Neural progenitor cell (in vitro differentiated cells): ENCODE measurements around the gene D2HGDH. TPM values are rescaled to one million over a fixed set of nuclear protein-coding genes. Genes with fewer than 3 reads are reported as not detected.

Source experiments
- DNase-seq: peaks from one replicate; pipeline ENCODE4 v3.0.0-alpha.2; 2016; ENCODE audit warnings: low spot score
- H2AFZ ChIP-seq: fragments of 200-600 bp; sonication (generic); replicated peaks from 2 replicates; pipeline ENCODE4 v1.6.1; 2016; ENCODE audit warnings: antibody characterized with exemption
- H3F3A ChIP-seq: fragments of 200-600 bp; sonication (generic); 2 replicates; pipeline ENCODE4 v1.6.1; 2016; ENCODE audit warnings: antibody characterized with exemption, low read depth
- H3K27ac ChIP-seq: fragments of 200-600 bp; sonication (generic); 2 replicates; pipeline ENCODE4 v1.5.1; 2016; ENCODE audit warnings: mild to moderate bottlenecking
- H3K27me3 ChIP-seq: fragments of 200-600 bp; sonication (generic); 2 replicates; pipeline ENCODE4 v1.6.1; 2016; ENCODE audit warnings: mild to moderate bottlenecking, moderate library complexity
- H3K36me3 ChIP-seq: fragments of 200-600 bp; sonication (generic); 2 replicates; pipeline ENCODE4 v1.5.1; 2016
- H3K4me1 ChIP-seq: fragments of 200-600 bp; sonication (generic); 2 replicates; pipeline ENCODE4 v1.6.1; 2016; ENCODE audit warnings: mixed run types
- H3K4me2 ChIP-seq: fragments of 200-600 bp; sonication (generic); 2 replicates; pipeline ENCODE4 v1.6.1; 2016
- H3K4me3 ChIP-seq: fragments of 200-600 bp; sonication (generic); 2 replicates; pipeline ENCODE4 v1.5.1; 2016
- H3K79me2 ChIP-seq: fragments of 200-600 bp; sonication (generic); 2 replicates; pipeline ENCODE4 v1.6.1; 2016; ENCODE audit warnings: low read depth
- H3K9ac ChIP-seq: fragments of 200-600 bp; sonication (generic); 2 replicates; pipeline ENCODE4 v1.6.1; 2016
- H3K9me3 ChIP-seq: fragments of 200-600 bp; sonication (generic); 2 replicates; pipeline ENCODE4 v1.5.1; 2016; ENCODE audit warnings: low read depth
- H4K20me1 ChIP-seq: fragments of 200-600 bp; sonication (generic); 2 replicates; pipeline ENCODE4 v1.6.1; 2016; ENCODE audit warnings: low read depth
- H3K27ac Mint-ChIP-seq: 3 replicates; pipeline ENCODE4 v1.8.0; 2021; ENCODE audit warnings: mixed read lengths
- H3K27me3 Mint-ChIP-seq: 2 replicates; pipeline ENCODE4 v1.8.0; 2022; ENCODE audit warnings: low read depth, mild to moderate bottlenecking, inconsistent platforms, moderate library complexity, mixed read lengths; ENCODE audit not compliant: insufficient read depth
- H3K36me3 Mint-ChIP-seq: 3 replicates; pipeline ENCODE4 v1.8.0; 2021; ENCODE audit warnings: mixed read lengths
- H3K4me1 Mint-ChIP-seq: 3 replicates; pipeline ENCODE4 v1.8.0; 2021; ENCODE audit warnings: mixed read lengths
- H3K4me3 Mint-ChIP-seq: 3 replicates; pipeline ENCODE4 v1.8.0; 2021; ENCODE audit warnings: mild to moderate bottlenecking, moderate library complexity, mixed read lengths
- H3K9me3 Mint-ChIP-seq: 3 replicates; pipeline ENCODE4 v1.8.0; 2020; ENCODE audit warnings: mixed read lengths
- EZH2 ChIP-seq: fragments of 200-600 bp; sonication (generic); IDR thresholded peaks from 2 replicates; pipeline ENCODE4 v1.6.1; 2017; ENCODE audit warnings: antibody characterized with exemption, mild to moderate bottlenecking, moderate library complexity
- EZH2phosphoT487 ChIP-seq: fragments of 200-600 bp; sonication (generic); IDR thresholded peaks from 2 replicates; pipeline ENCODE4 v1.6.1; 2017; ENCODE audit warnings: antibody characterized with exemption
- total RNA-seq: library from RNA; depleted of rRNA; stranded (reverse); fragments of >200 nt; gene quantifications from 2 replicates; pipeline ENCODE4 v1.2.3, GENCODE V29; 2015; ENCODE audit warnings: low replicate concordance
- TF ChIP-seq, protein P1 (sequence below): fragments of 200-600 bp; sonication (generic); IDR thresholded peaks from 2 replicates; pipeline ENCODE4 v1.5.1; 2017; ENCODE audit warnings: antibody characterized with exemption, mild to moderate bottlenecking

The D2HGDH gene
- total RNA-seq, 1 donor from 2014 or later, result 3.5 TPM

DNA sequence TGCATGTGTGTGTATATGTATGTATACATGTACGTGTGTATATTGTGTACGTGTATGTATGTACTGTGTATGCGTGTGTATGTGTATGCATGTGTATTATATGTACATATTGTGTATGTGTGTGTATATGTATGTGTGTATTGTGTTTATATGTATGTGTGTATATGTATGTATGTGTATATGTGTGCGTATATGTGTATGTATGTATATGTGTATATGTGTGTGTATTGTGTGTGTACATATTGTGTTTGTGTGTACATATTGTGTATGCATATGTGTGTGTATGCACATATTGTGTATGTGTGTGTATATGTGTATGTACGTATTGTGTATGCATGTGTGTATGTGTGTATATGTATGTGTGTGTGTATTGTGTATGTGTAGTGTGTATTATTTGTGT is 59.0 kb downstream of the D2HGDH start:
- H3K4me1 Mint-ChIP-seq, result no peaks in the 10 kb centered on the region
- peaks cover 2% of the 10 kb centered on the region for H3K36me3 Mint-ChIP-seq
- TF ChIP-seq EZH2, result no peak
- no peak for TF ChIP-seq EZH2phosphoT487
- TF ChIP-seq, protein P1, sequence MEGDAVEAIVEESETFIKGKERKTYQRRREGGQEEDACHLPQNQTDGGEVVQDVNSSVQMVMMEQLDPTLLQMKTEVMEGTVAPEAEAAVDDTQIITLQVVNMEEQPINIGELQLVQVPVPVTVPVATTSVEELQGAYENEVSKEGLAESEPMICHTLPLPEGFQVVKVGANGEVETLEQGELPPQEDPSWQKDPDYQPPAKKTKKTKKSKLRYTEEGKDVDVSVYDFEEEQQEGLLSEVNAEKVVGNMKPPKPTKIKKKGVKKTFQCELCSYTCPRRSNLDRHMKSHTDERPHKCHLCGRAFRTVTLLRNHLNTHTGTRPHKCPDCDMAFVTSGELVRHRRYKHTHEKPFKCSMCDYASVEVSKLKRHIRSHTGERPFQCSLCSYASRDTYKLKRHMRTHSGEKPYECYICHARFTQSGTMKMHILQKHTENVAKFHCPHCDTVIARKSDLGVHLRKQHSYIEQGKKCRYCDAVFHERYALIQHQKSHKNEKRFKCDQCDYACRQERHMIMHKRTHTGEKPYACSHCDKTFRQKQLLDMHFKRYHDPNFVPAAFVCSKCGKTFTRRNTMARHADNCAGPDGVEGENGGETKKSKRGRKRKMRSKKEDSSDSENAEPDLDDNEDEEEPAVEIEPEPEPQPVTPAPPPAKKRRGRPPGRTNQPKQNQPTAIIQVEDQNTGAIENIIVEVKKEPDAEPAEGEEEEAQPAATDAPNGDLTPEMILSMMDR, result no peak
- H2AFZ ChIP-seq, result no peak overlapping the region
- H3K9me3 Mint-ChIP-seq, result peaks cover 28% of the 10 kb centered on the region
- H3K4me3 Mint-ChIP-seq, result no peak overlapping the region
- no peak overlapping the region for H3K9ac ChIP-seq
- no peak for DNase-seq
- no peaks in the 10 kb centered on the region for H3K36me3 ChIP-seq
- H3K4me2 ChIP-seq, result no peak overlapping the region
- no peaks in the 10 kb centered on the region for H4K20me1 ChIP-seq
- no peak overlapping the region for H3K27ac ChIP-seq
- peaks cover 6% of the 10 kb centered on the region for H3K27me3 Mint-ChIP-seq
- H3K79me2 ChIP-seq, result no peaks in the 10 kb centered on the region
- no peaks in the 10 kb centered on the region for H3F3A ChIP-seq
- no peaks in the 10 kb centered on the region for H3K4me1 ChIP-seq
- H3K9me3 ChIP-seq, result peaks cover 9% of the 10 kb centered on the region
- H3K27me3 ChIP-seq, result no peaks in the 10 kb centered on the region
- H3K4me3 ChIP-seq, result no peak overlapping the region
- H3K27ac Mint-ChIP-seq, result peak overlapping the region; percentile 27

DNA sequence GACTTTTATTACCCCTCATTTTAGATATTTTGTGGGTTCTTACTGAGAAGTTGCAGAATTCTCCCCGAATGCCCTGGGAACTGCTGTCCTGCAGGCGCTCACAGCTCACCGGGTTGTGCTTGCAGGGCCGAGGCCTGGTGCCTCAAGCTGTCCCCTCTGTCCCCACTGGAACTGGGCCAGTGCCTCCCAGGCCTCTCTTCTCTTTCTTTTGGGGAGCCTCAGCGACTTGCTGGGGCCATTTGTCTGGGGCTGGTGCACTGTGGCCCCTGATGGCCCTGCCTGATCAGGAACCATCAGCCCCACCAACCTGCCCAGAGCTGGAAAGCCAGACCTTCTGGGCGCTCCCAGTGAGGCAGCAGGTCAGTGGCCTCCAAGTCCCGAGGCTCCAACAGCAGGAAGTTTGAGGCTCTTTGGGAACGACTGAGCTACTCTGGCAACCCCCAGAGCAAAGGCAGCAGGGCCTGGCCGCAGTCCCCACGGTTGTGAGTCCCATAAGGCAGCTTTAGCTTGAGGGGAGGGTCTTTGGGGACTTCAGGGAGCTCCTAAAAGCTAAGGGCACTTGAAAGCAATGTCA is 59.9 kb downstream of the D2HGDH start:
- Histone ChIP-seq H3K79me2 (no peaks in the 10 kb centered on the region), H3F3A (no peaks in the 10 kb centered on the region), H3K9ac (no peak overlapping the region), H3K27me3 (no peaks in the 10 kb centered on the region), H3K27ac (no peak overlapping the region), H3K36me3 (no peaks in the 10 kb centered on the region), H3K4me2 (no peak overlapping the region), H4K20me1 (no peaks in the 10 kb centered on the region), H3K9me3 (peaks cover 9% of the 10 kb centered on the region), H3K4me1 (no peaks in the 10 kb centered on the region), H3K4me3 (no peak overlapping the region), H2AFZ (no peak overlapping the region)
- Mint-ChIP-seq H3K9me3 (peaks cover 20% of the 10 kb centered on the region), H3K4me3 (no peak overlapping the region), H3K4me1 (no peaks in the 10 kb centered on the region), H3K27ac (no peak overlapping the region), H3K36me3 (peaks cover 2% of the 10 kb centered on the region), H3K27me3 (peaks cover 6% of the 10 kb centered on the region)
- TF ChIP-seq EZH2phosphoT487, result no peak
- TF ChIP-seq, protein P1, result no peak
- no peak for TF ChIP-seq EZH2
- DNase-seq, result no peak

DNA sequence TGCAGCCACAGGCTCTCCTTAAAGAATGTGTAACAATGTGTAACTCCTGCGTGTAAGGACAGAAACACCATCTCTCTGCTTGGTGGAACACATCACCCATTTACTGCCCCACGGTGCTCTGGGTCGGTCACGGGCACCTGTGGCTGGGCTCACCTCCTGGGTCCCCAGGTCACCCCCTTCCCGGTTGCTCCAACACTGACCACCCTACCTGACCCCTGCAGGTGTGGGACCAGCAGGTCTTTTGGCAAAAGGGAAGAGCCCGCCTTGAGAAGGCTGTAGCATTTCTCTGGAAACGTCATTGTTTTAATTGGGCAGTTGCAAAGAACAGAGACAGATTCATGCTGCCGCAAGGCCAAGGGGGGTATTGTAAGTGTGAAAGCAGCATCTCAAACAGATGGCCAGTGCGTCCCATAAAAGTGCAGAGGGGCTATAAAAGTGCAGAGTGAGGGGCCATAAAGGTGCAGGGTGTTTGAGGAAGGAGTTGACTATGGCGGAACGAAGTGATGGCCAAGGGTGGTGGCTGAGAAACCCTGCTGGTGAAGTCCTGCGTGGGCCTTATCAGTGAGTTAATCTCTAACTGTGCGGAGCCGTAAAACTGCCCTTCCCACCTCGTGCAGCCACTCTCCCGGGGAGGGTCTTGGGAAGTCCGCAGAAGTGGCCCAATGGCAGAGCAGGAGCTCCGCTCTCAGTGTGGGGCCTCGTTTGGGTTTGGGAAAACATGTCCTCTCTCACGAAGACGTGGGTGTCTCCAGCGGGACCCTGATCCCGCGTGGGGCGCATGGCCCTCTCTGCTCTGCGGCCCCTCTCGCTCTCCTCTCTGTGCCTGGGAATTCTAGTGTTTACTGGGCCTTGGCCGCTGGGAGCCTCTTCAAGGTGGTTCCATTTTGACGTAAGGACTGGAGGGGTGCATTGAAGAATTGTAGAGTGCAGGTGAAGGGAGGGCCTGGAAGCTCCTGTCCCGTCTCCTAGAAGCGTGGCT is 60.9 kb downstream of the D2HGDH start:
- TF ChIP-seq EZH2phosphoT487, result no peak
- no peak for TF ChIP-seq EZH2
- TF ChIP-seq, protein P1, result no peak
- H3K4me3 Mint-ChIP-seq, result no peak overlapping the region
- peaks cover 3% of the 10 kb centered on the region for H3K9me3 ChIP-seq

More for the DNA sequence above, 60.9 kb downstream of the D2HGDH start:
- Histone ChIP-seq H3F3A (no peaks in the 10 kb centered on the region), H4K20me1 (no peaks in the 10 kb centered on the region), H3K9ac (no peak overlapping the region), H3K4me3 (no peak overlapping the region), H3K27ac (no peak overlapping the region), H3K4me1 (no peaks in the 10 kb centered on the region), H3K27me3 (no peaks in the 10 kb centered on the region), H3K4me2 (no peak overlapping the region), H2AFZ (no peak overlapping the region), H3K79me2 (no peaks in the 10 kb centered on the region), H3K36me3 (no peaks in the 10 kb centered on the region)
- Mint-ChIP-seq H3K4me1 (no peaks in the 10 kb centered on the region), H3K9me3 (peaks cover 14% of the 10 kb centered on the region), H3K36me3 (peaks cover 2% of the 10 kb centered on the region), H3K27me3 (peaks cover 7% of the 10 kb centered on the region), H3K27ac (no peak overlapping the region)
- DNase-seq, result no peak
